D721Med (cell line): ENCODE data around the gene DTYMK.

Experiments
- DNase-seq: peaks from one replicate; pipeline ENCODE4 v3.0.0; 2011; ENCODE audit warnings: low spot score; ENCODE audit not compliant: insufficient read length
- FAIRE-seq: peaks from 2 replicates; lab custom pipeline; 2011; peaks lifted over from hg19 to GRCh38; lab: Jason Lieb, UNC
- TF ChIP-seq, protein P1 (sequence below): IDR thresholded peaks from 2 replicates; pipeline ENCODE4 v1.5.1; 2012; ENCODE audit warnings: mild to moderate bottlenecking, control low read depth; ENCODE audit not compliant: insufficient read depth; ENCODE audit errors: missing control alignments

The DTYMK gene

DNA sequence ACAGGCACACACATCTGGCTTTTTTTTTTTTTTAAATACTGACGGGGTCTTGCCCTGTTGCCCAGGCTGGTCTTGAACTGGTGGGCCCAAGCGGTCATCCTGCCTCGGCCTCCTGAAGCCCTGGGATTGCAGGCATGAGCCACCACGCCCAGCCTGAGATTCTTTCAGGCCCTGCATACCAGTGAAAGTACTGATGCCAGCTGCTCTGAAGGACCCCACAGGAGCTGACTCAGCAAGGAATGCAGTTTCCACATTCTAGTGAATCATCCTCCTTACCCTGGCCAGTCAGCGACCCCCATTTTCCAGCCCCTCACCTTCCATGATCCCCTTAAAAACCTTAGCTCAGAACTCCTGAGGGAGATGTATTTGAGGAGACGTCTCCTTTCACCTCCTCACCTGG is 5.8 kb upstream of the DTYMK start:
- FAIRE-seq = no peak
- TF ChIP-seq, protein P1, sequence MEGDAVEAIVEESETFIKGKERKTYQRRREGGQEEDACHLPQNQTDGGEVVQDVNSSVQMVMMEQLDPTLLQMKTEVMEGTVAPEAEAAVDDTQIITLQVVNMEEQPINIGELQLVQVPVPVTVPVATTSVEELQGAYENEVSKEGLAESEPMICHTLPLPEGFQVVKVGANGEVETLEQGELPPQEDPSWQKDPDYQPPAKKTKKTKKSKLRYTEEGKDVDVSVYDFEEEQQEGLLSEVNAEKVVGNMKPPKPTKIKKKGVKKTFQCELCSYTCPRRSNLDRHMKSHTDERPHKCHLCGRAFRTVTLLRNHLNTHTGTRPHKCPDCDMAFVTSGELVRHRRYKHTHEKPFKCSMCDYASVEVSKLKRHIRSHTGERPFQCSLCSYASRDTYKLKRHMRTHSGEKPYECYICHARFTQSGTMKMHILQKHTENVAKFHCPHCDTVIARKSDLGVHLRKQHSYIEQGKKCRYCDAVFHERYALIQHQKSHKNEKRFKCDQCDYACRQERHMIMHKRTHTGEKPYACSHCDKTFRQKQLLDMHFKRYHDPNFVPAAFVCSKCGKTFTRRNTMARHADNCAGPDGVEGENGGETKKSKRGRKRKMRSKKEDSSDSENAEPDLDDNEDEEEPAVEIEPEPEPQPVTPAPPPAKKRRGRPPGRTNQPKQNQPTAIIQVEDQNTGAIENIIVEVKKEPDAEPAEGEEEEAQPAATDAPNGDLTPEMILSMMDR = no peak

DNA sequence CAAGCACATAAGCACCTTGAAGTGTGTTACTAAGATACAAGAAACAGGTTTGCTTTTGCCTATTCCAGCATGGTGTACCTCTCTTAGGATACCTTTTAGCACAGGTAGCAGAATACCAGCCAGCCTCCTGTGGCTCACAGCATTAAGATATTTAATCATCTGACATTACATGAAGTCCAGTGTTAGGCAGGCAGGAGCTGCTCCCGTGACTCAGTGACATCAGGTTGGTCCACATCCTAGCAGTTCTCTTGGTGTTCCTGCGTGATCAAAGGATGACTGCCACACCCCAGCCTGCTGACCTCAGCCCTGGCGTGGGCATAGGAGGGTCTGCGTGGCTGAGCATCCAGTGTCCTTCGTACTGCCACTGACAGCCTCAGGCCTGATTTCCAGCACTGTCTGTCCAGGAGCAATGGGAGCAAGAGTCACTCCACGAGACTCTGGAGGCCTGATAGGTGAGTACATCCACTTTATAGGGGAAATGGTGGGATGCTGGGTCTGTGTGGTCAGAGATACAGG is 3.6 kb upstream of the DTYMK start:
- TF ChIP-seq, protein P1 = no peak
- DNase-seq (no peak), FAIRE-seq (no peak)

More for the DNA sequence above, 5.8 kb upstream of the DTYMK start:
- no peak for DNase-seq

DNA sequence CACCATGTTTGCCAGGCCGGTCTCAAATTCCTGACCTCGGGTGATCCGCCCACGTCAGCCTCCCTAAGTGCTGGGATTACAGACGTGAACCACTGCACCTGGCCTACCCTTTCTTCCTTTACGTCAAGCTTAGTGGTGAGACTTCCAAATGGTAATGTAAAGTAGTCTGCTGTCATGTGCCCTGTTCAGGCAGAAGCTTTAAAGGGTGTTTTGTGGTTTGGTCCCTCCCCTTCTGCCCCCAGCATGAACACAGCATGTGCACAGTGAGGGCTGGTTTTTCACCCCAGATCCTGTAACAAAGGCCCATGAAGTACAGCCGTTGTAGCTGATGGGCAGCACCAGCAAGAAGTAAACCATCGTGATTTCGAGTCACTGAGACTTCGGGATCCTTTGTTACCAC is 2.7 kb upstream of the DTYMK start:
- DNase-seq (no peak), FAIRE-seq (no peak)
- TF ChIP-seq, protein P1 = no peak

GRCh38 chr2:241686324-241686649 is 328 bp downstream of the DTYMK start:
- FAIRE-seq = no peak

DNA sequence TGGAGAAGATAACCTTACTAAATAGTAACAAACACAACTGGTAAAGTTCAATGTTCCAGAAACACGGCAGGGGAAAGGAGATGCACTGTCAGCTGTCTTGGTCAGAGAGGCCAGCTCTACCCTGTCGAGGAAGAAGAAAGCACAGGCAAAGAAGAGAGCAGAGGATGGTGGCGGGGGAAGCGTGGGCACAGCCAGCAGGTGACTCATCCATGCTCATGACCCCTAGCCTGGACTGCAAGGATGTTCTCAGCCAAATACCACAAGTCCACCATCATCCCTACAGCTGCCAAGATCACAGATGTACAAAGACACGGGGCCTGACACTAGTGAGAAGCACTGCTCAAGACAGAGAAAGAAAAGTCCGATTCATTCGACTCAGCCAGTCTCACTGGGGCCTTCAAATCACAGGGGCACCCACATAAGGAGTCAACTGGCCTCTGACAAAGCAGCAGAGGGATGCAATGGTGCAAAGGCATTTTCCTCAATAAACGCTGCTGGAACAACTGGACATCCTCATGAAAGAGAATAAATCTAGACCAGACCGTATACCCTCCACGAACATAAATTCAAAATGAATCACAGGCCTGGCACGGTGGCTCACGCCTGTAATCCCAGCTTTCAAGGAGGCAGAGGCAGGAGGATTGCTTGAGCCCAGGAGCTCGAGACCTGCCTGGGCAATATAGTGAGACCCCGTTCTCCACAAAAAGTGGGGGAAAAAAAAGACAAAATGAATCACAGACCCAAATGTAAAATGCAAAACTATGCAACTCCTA is 5.6 kb downstream of the DTYMK start:
- DNase-seq = no peak
- FAIRE-seq = no peak
- TF ChIP-seq, protein P1 = no peak

More at GRCh38 chr2:241686324-241686649, 328 bp downstream of the DTYMK start:
- no peak for DNase-seq
- TF ChIP-seq, protein P1 = no peak

- TF ChIP-seq, protein P1 = no peak
- DNase-seq = no peak
- no peak for FAIRE-seq
These were observed 6.6 kb downstream of the DTYMK start for GRCh38 chr2:241680044-241680443.
